Fibroblast of the conjunctiva (primary cell): ENCODE results near the gene SLC47A1.

Source experiments
- DNase-seq: peaks from one replicate; pipeline ENCODE4 v3.0.0-alpha.2; 2010; ENCODE audit warnings: low read depth

The SLC47A1 gene

GRCh38 chr17:19613979-19614378 lies 80.3 kb downstream of the SLC47A1 start:
- DNase-seq = no peak

DNA sequence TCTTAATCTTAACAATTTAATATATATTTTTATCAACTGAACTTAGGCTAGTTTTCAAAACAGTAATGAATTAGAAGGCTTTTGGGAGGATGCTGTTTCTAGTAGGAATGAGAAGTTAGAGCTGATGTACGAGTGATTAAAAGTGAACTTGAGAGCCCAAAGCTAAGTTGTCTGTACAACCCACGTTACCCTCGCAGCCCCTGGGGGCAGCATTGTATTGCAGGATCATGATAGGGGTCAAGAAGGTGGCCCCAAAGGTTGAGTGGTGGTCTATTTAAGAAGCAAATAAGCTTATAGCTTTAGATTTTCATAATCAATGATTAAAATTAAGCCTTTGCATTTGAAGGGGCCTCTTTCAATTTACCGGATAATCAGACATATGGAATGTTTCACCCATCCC lies 81.2 kb downstream of the SLC47A1 start:
- DNase-seq = no peak

GRCh38 chr17:19618015-19618414 lies 84.4 kb downstream of the SLC47A1 start:
- no peak for DNase-seq

DNA sequence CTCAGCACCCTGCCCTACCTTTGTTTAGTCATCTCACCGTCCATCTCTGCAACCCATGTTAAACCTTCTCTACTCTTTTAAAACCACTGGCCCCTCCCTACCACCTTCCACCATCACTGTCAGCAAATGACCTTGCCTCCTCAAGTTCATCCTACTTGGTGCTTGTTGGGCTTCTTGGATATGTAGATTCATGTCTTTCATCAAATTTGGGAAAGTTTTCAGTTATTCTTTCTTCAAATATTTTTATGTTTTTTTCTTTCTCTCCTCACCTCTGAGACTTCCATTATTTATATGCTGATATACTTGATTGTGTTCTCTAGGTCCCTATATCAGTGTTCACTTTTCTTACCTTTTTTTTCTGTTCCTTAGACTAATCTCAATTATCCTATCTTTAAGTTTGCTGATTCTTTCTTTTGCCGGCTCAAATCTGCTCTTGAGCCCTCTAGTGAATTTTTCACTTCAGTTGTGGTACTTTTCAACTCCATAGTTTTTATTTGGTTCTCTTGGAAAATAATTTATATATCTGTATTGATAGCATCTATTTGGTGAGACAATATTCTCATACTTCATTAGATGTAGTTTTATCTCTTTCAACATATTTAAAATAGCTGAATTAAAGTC lies 86.2 kb downstream of the SLC47A1 start:
- DNase-seq = no peak

DNA sequence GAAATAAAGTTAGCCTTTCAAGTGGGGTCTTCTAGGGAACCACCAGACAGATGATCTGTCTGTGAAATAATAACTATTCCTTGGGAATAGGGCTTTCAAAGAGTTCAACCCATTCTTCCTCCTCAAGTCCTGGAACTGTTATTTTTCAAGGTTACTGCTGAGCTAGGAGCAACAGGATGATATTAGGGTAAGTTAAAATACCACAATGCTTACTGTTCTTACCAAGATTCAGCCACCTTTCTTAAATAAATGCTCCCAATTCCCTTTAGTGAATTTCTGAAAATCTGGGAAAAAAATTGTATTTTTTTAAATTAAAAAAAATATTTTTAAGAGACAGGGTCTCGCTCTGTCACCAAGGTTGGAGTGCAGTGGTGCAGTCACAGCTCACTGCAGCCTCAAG lies 88.0 kb downstream of the SLC47A1 start:
- DNase-seq = no peak

DNA sequence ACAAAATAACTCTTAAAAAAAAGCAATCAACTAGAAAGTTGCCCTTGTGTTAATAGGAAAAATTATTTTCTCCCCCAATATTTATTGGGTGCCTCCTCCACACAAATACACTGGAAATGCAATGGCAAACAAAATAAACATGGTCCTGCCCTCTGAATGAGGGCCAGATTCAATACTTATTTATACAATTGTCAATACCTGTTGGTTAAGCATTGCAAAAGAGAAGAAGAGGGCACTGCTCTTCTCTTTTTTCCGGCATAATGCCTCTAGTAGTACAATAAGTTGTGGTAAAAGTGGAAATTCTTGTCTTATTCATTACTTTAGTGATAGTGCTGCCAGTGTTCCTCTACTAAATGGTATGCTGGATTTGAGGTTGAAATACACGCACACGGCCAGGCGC lies 92.4 kb downstream of the SLC47A1 start:
- DNase-seq = no peak
